Trophoblast cell (in vitro differentiated cells and primary cell): ENCODE measurements around the gene ARL8B.

Source experiments
- DNase-seq, 2 donors: peaks; one replicate each; pipeline ENCODE4 v3.0.0-alpha.2; 2016
- H2AFZ ChIP-seq: 2 replicates; pipeline ENCODE4 v1.6.1; 2013; ENCODE audit warnings: low read length, moderate library complexity, mild to moderate bottlenecking; ENCODE audit not compliant: insufficient read depth, poor library complexity
- H2AK5ac ChIP-seq: 2 replicates; pipeline ENCODE4 v1.6.1; 2013; ENCODE audit warnings: mild to moderate bottlenecking, low read length
- H2BK120ac ChIP-seq: 2 replicates; pipeline ENCODE4 v1.6.1; 2013; ENCODE audit warnings: low read length, mild to moderate bottlenecking, moderate library complexity; ENCODE audit not compliant: insufficient read depth, poor library complexity
- H2BK12ac ChIP-seq: 2 replicates; pipeline ENCODE4 v1.6.1; 2013; ENCODE audit warnings: mild to moderate bottlenecking, low read length, moderate library complexity
- H2BK5ac ChIP-seq: 2 replicates; pipeline ENCODE4 v1.6.1; 2013; ENCODE audit warnings: low read length, low read depth, moderate library complexity, mild to moderate bottlenecking; ENCODE audit not compliant: poor library complexity
- H3K14ac ChIP-seq: 2 replicates; pipeline ENCODE4 v1.6.1; 2013; ENCODE audit warnings: mild to moderate bottlenecking, low read length
- H3K18ac ChIP-seq: 2 replicates; pipeline ENCODE4 v1.6.1; 2013; ENCODE audit warnings: mild to moderate bottlenecking, low read length
- H3K23ac ChIP-seq: 2 replicates; pipeline ENCODE4 v1.6.1; 2013; ENCODE audit warnings: low read length
- H3K27ac ChIP-seq: 2 replicates; pipeline ENCODE4 v1.5.1; 2013; ENCODE audit warnings: low read depth, mild to moderate bottlenecking, inconsistent platforms, low read length, moderate library complexity
- H3K27me3 ChIP-seq: 2 replicates; pipeline ENCODE4 v1.6.1; 2013; ENCODE audit warnings: inconsistent platforms, mild to moderate bottlenecking, low read length, moderate library complexity; ENCODE audit not compliant: insufficient read depth
- H3K36me3 ChIP-seq, 2 experiments: 1 replicate in 1 of 2; 2 replicates in 1 of 2; pipeline ENCODE4 v1.6.1; 2013; ENCODE audit warnings: low read length in 2 of 2, mild to moderate bottlenecking in 2 of 2, moderate library complexity in 1 of 2; ENCODE audit not compliant: insufficient read depth in 2 of 2, control insufficient read depth in 1 of 2
- H3K4ac ChIP-seq: 2 replicates; pipeline ENCODE4 v1.6.1; 2013; ENCODE audit warnings: low read depth, mild to moderate bottlenecking, low read length, moderate library complexity
- H3K4me1 ChIP-seq, 2 experiments: 1 replicate in 1 of 2; 2 replicates in 1 of 2; pipeline ENCODE4 v1.6.1; 2013; ENCODE audit warnings: low read length in 2 of 2, mild to moderate bottlenecking in 2 of 2, moderate library complexity in 1 of 2; ENCODE audit not compliant: insufficient read depth in 2 of 2, control insufficient read depth in 1 of 2
- H3K4me2 ChIP-seq: 2 replicates; pipeline ENCODE4 v1.6.1; 2013; ENCODE audit warnings: inconsistent platforms, mild to moderate bottlenecking, low read length, moderate library complexity
- H3K4me3 ChIP-seq: 2 replicates; pipeline ENCODE4 v1.5.1; 2013; ENCODE audit warnings: mild to moderate bottlenecking, low read depth, low read length, inconsistent platforms
- H3K79me1 ChIP-seq: one replicate; pipeline ENCODE4 v1.6.1; 2013; ENCODE audit warnings: low read length
- H3K79me2 ChIP-seq: 2 replicates; pipeline ENCODE4 v1.6.1; 2013; ENCODE audit warnings: low read length, mild to moderate bottlenecking; ENCODE audit not compliant: control insufficient read depth, insufficient read depth, poor library complexity
- H3K9ac ChIP-seq: 2 replicates; pipeline ENCODE4 v1.6.1; 2013; ENCODE audit warnings: mild to moderate bottlenecking, low read length
- H3K9me3 ChIP-seq: 2 replicates; pipeline ENCODE4 v1.6.1; 2013; ENCODE audit warnings: low read depth, mild to moderate bottlenecking, control low read depth, inconsistent platforms, low read length; ENCODE audit not compliant: insufficient read depth
- H4K12ac ChIP-seq: 2 replicates; pipeline ENCODE4 v1.6.1; 2013; ENCODE audit warnings: low read depth, mild to moderate bottlenecking, low read length, moderate library complexity
- H4K8ac ChIP-seq: 2 replicates; pipeline ENCODE4 v1.6.1; 2013; ENCODE audit warnings: low read depth, mild to moderate bottlenecking, low read length, moderate library complexity
- H4K91ac ChIP-seq: one replicate; pipeline ENCODE4 v1.6.1; 2013; ENCODE audit warnings: low read depth, mild to moderate bottlenecking, low read length, moderate library complexity
- WGBS: extraction: QIAGEN DNeasy Blood & Tissue Kit; methylation state at CpG from one replicate; pipeline ENCODE4 v1.1.7; 2013; ENCODE audit warnings: missing lambda C conversion rate; ENCODE audit not compliant: insufficient read length, insufficient coverage; ENCODE audit errors: extremely low coverage; 5-methylcytosine and 5-hydroxymethylcytosine counted together

ARL8B gene

DNA sequence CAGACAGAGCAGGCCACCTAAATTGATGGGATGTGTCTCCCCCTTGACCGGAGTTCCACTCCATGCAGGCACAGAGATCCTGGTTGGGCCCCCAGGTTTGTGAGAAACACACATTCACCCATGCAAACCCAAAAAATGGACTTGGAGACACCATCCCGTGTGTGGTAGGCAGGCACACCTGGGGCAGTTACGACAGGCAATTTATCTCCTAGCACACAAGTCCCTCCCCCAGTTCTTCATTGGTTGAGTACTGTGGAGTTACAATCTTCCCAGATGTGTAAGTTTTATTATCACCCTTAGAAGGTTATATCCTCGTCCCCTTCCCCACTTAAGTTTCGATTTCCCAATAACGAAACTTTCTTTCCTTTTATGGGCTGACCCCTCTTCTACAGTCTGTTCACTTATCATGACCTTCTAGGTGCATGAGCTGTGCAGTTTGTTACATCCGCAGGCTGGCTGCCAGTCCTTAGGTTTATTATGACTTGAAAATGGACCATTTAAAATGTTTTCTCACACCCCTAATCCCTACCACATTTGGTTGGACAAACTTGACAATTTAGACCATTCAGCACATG lies 27.3 kb downstream of the ARL8B start:
- no peaks in the 10 kb centered on the region for H3K27me3 ChIP-seq
- no peak overlapping the region for H3K9ac ChIP-seq
- peak overlapping the region; percentile 83 for H3K4ac ChIP-seq
- peaks cover 0 to 3% of the 10 kb centered on the region in 2 experiments for H3K4me1 ChIP-seq
- H2AK5ac ChIP-seq = no peak overlapping the region
- no peaks in the 10 kb centered on the region for H3K79me1 ChIP-seq
- no peak overlapping the region for H2BK12ac ChIP-seq
- H3K4me3 ChIP-seq = no peak overlapping the region
- WGBS = no CpG with 5 or more reads among the region's 7 CpGs
- H3K27ac ChIP-seq = no peak overlapping the region
- no peak overlapping the region for H2AFZ ChIP-seq
- H3K36me3 ChIP-seq = no peaks in the 10 kb centered on the region
- no peak overlapping the region for H3K14ac ChIP-seq
- peaks cover 10% of the 10 kb centered on the region for H3K79me2 ChIP-seq
- no peak overlapping the region for H3K4me2 ChIP-seq
- H3K23ac ChIP-seq = no peak overlapping the region
- no peaks in the 10 kb centered on the region for H3K9me3 ChIP-seq
- no peak overlapping the region for H2BK120ac ChIP-seq
- H4K8ac ChIP-seq = no peak overlapping the region
- H3K18ac ChIP-seq = no peak overlapping the region
- H4K12ac ChIP-seq = no peak overlapping the region
- no peak overlapping the region for H4K91ac ChIP-seq
- no peak overlapping the region for H2BK5ac ChIP-seq
- DNase-seq = no peak

DNA sequence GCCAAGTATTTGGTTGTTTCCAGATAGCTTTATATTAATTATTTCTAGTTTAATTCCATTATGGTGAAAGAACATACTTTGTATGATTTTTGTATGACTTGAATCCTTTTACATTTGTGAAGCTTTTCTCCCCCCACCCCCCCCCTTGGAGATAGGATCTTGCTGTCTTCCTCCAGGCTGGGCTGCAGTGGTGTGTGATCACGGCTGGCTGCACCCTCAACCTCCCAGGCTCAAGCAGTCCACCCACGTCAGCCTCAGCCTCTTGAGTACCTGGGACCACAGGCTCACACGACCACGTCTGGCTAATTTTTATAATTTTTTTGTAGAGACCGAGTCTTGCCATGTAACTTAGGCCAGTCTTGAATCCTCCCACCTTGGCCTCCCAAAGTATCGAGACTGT lies 29.5 kb downstream of the ARL8B start:
- DNase-seq = no peak
- no peak overlapping the region for H3K4me3 ChIP-seq
- no peaks in the 10 kb centered on the region for H3K4me1 ChIP-seq
- H2BK120ac ChIP-seq = no peak overlapping the region
- no peak overlapping the region for H3K27ac ChIP-seq
- no peaks in the 10 kb centered on the region for H3K36me3 ChIP-seq
- no peak overlapping the region for H2AFZ ChIP-seq
- H3K27me3 ChIP-seq = no peaks in the 10 kb centered on the region
- no peak overlapping the region for H3K18ac ChIP-seq
- H2BK5ac ChIP-seq = no peak overlapping the region
- no peaks in the 10 kb centered on the region for H3K79me1 ChIP-seq
- no peak overlapping the region for H3K23ac ChIP-seq
- H2BK12ac ChIP-seq = no peak overlapping the region
- peaks cover 8% of the 10 kb centered on the region for H3K79me2 ChIP-seq
- no CpG with 5 or more reads among the region's 6 CpGs for WGBS
- no peak overlapping the region for H4K91ac ChIP-seq
- H4K8ac ChIP-seq = no peak overlapping the region
- H3K9ac ChIP-seq = no peak overlapping the region
- H4K12ac ChIP-seq = no peak overlapping the region
- H3K14ac ChIP-seq = no peak overlapping the region
- H3K9me3 ChIP-seq = no peaks in the 10 kb centered on the region
- no peak overlapping the region for H3K4me2 ChIP-seq
- no peak overlapping the region for H2AK5ac ChIP-seq
- H3K4ac ChIP-seq = peak overlapping the region; percentile 91

DNA sequence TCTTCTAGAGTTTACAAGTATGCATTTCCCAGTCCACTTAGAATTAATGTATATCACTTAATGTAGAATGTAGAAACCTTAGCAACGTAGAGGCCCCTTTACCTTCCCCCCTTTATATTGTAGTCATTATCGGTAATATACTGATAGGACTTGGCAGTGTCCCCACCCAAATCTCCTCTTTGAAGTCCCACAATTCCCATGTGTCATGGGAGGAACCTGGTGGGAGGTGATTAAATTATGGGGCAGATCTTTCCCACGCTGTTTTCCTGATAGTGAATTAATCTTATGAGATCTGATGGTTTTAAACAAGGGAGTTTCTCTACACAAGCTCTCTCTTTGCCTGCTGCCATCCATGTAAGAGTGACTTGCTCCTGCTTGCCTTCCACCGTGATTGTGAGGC lies 31.0 kb downstream of the ARL8B start:
- Histone ChIP-seq H2AK5ac (no peak overlapping the region), H3K9me3 (no peaks in the 10 kb centered on the region), H3K27me3 (no peaks in the 10 kb centered on the region), H3K4ac (peak overlapping the region; percentile 14), H3K18ac (no peak overlapping the region), H3K79me1 (no peaks in the 10 kb centered on the region), H3K27ac (no peak overlapping the region), H2BK12ac (no peak overlapping the region), H3K9ac (no peak overlapping the region), H4K8ac (no peak overlapping the region), H3K4me3 (no peak overlapping the region), H2BK120ac (no peak overlapping the region), H2AFZ (no peak overlapping the region), H3K79me2 (peaks cover 11% of the 10 kb centered on the region), H4K91ac (no peak overlapping the region), H3K14ac (no peak overlapping the region), H2BK5ac (no peak overlapping the region), H3K23ac (no peak overlapping the region), H3K36me3 (no peaks in the 10 kb centered on the region), H3K4me1 (no peaks in the 10 kb centered on the region), H3K4me2 (no peak overlapping the region), H4K12ac (no peak overlapping the region)
- no CpG with 5 or more reads among the region's 4 CpGs for WGBS
- no peak for DNase-seq

DNA sequence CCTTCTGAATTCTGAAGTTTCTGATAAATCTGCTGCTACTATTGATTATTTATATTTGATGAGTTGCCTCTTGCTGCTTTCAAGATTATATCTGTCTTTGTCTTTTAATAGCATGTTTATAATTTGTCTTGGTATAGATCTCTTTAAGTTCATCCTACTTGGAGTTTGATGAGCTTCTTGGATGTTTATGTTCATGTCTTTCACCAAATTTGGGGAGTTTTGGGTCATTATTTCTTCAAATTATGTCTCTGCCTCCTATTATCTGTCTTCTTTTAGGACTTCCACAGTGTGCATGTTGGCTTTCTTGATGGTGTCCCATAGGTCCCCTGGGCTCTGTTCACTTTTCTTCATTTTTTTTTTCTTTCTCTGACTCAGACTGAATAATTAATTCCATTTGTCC lies 33.1 kb downstream of the ARL8B start:
- Histone ChIP-seq H3K79me1 (no peaks in the 10 kb centered on the region), H3K27ac (no peak overlapping the region), H2AK5ac (no peak overlapping the region), H3K14ac (no peak overlapping the region), H2AFZ (no peak overlapping the region), H3K9me3 (no peaks in the 10 kb centered on the region), H3K4me3 (no peak overlapping the region), H2BK120ac (no peak overlapping the region), H3K79me2 (peaks cover 9% of the 10 kb centered on the region), H3K4me1 (no peaks in the 10 kb centered on the region), H3K27me3 (no peaks in the 10 kb centered on the region), H2BK12ac (no peak overlapping the region), H3K18ac (no peak overlapping the region), H3K4ac (peak overlapping the region; percentile 46), H3K36me3 (no peaks in the 10 kb centered on the region), H3K9ac (no peak overlapping the region), H4K91ac (no peak overlapping the region), H3K4me2 (no peak overlapping the region), H2BK5ac (no peak overlapping the region), H4K12ac (no peak overlapping the region), H4K8ac (no peak overlapping the region), H3K23ac (no peak overlapping the region)
- no peak for DNase-seq
